TTC549 (cell line): ENCODE data around the gene MEIS2.

Source experiments
- FAIRE-seq: peaks from 2 replicates; lab custom pipeline; 2012; peaks lifted over from hg19 to GRCh38; lab: Jason Lieb, UNC

The MEIS2 gene

GRCh38 chr15:36926427-36926825 lies 173.9 kb downstream of the MEIS2 start:
- no peak for FAIRE-seq

GRCh38 chr15:36925653-36926426 lies 174.5 kb downstream of the MEIS2 start:
- no peak for FAIRE-seq

- no peak for FAIRE-seq
Measured at GRCh38 chr15:36925049-36925448, 175.3 kb downstream of the MEIS2 start.

GRCh38 chr15:36924034-36924433 lies 176.3 kb downstream of the MEIS2 start:
- no peak for FAIRE-seq

- FAIRE-seq = no peak
Measured at GRCh38 chr15:36921484-36922091, 178.8 kb downstream of the MEIS2 start.

- FAIRE-seq = no peak
Measured at GRCh38 chr15:36917411-36918267, 182.7 kb downstream of the MEIS2 start.

GRCh38 chr15:36914960-36915808 lies 185.2 kb downstream of the MEIS2 start:
- no peak for FAIRE-seq

GRCh38 chr15:36914466-36914865 lies 185.9 kb downstream of the MEIS2 start:
- FAIRE-seq = no peak

- no peak for FAIRE-seq
Measured at GRCh38 chr15:36912311-36912712, 188.0 kb downstream of the MEIS2 start.

GRCh38 chr15:36911322-36911944 lies 188.9 kb downstream of the MEIS2 start:
- FAIRE-seq = no peak

GRCh38 chr15:36908991-36909390 lies 191.4 kb downstream of the MEIS2 start:
- FAIRE-seq = no peak

- no peak for FAIRE-seq
Measured at GRCh38 chr15:36907295-36907694, 193.1 kb downstream of the MEIS2 start.

- FAIRE-seq = no peak
Measured at GRCh38 chr15:36905908-36906307, 194.4 kb downstream of the MEIS2 start.

GRCh38 chr15:36904715-36905114 lies 195.6 kb downstream of the MEIS2 start:
- FAIRE-seq = no peak

GRCh38 chr15:36903922-36904556 lies 196.3 kb downstream of the MEIS2 start:
- no peak for FAIRE-seq

GRCh38 chr15:36903195-36903594 lies 197.2 kb downstream of the MEIS2 start:
- no peak for FAIRE-seq

GRCh38 chr15:36901012-36901411 lies 199.3 kb downstream of the MEIS2 start:
- FAIRE-seq = no peak

GRCh38 chr15:36899696-36900095 lies 200.7 kb downstream of the MEIS2 start:
- no peak for FAIRE-seq

- no peak for FAIRE-seq
Measured at GRCh38 chr15:36898536-36899126, 201.7 kb downstream of the MEIS2 start.

- no peak for FAIRE-seq
Measured at GRCh38 chr15:36897834-36898233, 202.5 kb downstream of the MEIS2 start.

GRCh38 chr15:36896949-36897348 lies 203.4 kb downstream of the MEIS2 start:
- no peak for FAIRE-seq
